Activated CD4-positive, alpha-beta T cell treated with anti-CD3 and anti-CD28 coated beads, Interleukin-10, Interleukin-2, amounts not matched to agents 100 ng/mL and 50 ng/mL, durations not matched to agents 16 hours and 8 hours (primary cell): ENCODE data around the gene RMI2.

Experiments used
- DNase-seq: peaks from one replicate; pipeline ENCODE4 v3.0.0-alpha.2; 2020

RMI2 gene

GRCh38 chr16:11329071-11329491 is 16.2 kb upstream of the RMI2 start:
- peak; percentile 35 for DNase-seq

GRCh38 chr16:11329891-11330290 is 15.4 kb upstream of the RMI2 start:
- DNase-seq: no peak

GRCh38 chr16:11330526-11331237 is 14.6 kb upstream of the RMI2 start:
- no peak for DNase-seq

GRCh38 chr16:11331967-11332366 is 13.3 kb upstream of the RMI2 start:
- no peak for DNase-seq

- no peak for DNase-seq
These were observed 12.2 kb upstream of the RMI2 start for GRCh38 chr16:11333010-11333409.

GRCh38 chr16:11333702-11334101 is 11.6 kb upstream of the RMI2 start:
- no peak for DNase-seq

- no peak for DNase-seq
These were observed 10.3 kb upstream of the RMI2 start for GRCh38 chr16:11334831-11335404.

- DNase-seq: no peak
These were observed 6.2 kb upstream of the RMI2 start for GRCh38 chr16:11339075-11339474.

- no peak for DNase-seq
These were observed 4.5 kb upstream of the RMI2 start for GRCh38 chr16:11340710-11341109.

- no peak for DNase-seq
These were observed 3.9 kb upstream of the RMI2 start for GRCh38 chr16:11341371-11341770.

- peak; percentile 37 for DNase-seq
These were observed 3.0 kb upstream of the RMI2 start for GRCh38 chr16:11342021-11342855.

- DNase-seq: no peak
These were observed 1.6 kb downstream of the RMI2 start for GRCh38 chr16:11346700-11347319.

- DNase-seq: no peak
These were observed 2.6 kb downstream of the RMI2 start for GRCh38 chr16:11347831-11348230.

GRCh38 chr16:11348737-11349598 is 3.7 kb downstream of the RMI2 start:
- DNase-seq: no peak

- DNase-seq: no peak
These were observed 4.5 kb downstream of the RMI2 start for GRCh38 chr16:11349599-11350276.

GRCh38 chr16:11350519-11350918 is 5.3 kb downstream of the RMI2 start:
- no peak for DNase-seq

GRCh38 chr16:11350921-11351335 is 5.7 kb downstream of the RMI2 start:
- no peak for DNase-seq

- no peak for DNase-seq
These were observed 7.9 kb downstream of the RMI2 start for GRCh38 chr16:11353158-11353557.

- DNase-seq: no peak
These were observed 9.1 kb downstream of the RMI2 start for GRCh38 chr16:11354407-11354732.

- peak; percentile 95 for DNase-seq
These were observed 9.7 kb downstream of the RMI2 start for GRCh38 chr16:11354733-11355574.

- peak; percentile 32 for DNase-seq
These were observed 10.6 kb downstream of the RMI2 start for GRCh38 chr16:11355862-11356261.
